HepG2 (cell line): ENCODE measurements around the gene CORO1C. TPM values are rescaled to one million over a fixed set of nuclear protein-coding genes. Genes with fewer than 3 reads are reported as not detected.
A peak's percentile ranks its signal among the peaks of the same experiment; 100 is the strongest.

Experiments
- BORCS8-MEF2B ChIP-seq: sonication (generic); formaldehyde crosslinking; IDR thresholded peaks from 2 replicates; pipeline ENCODE4 v1.8.0; 2022; ENCODE audit warnings: mild to moderate bottlenecking, missing genetic modification reagents
- CERS6 ChIP-seq: sonication (generic); formaldehyde crosslinking; IDR thresholded peaks from 2 replicates; pipeline ENCODE4 v1.5.0; 2020; ENCODE audit warnings: missing genetic modification reagents
- CREBL2 ChIP-seq: sonication (generic); formaldehyde crosslinking; IDR thresholded peaks from 2 replicates; pipeline ENCODE4 v1.8.1; 2023; ENCODE audit warnings: missing genetic modification reagents, mild to moderate bottlenecking, borderline replicate concordance
- GMEB2 ChIP-seq: IDR thresholded peaks from 2 replicates; pipeline ENCODE4 v1.6.1; 2016; ENCODE audit warnings: missing biosample characterization, missing genetic modification reagents, low read depth
- GPBP1L1 ChIP-seq: sonication (generic); formaldehyde crosslinking; IDR thresholded peaks from 2 replicates; pipeline ENCODE4 v1.5.0; 2020; ENCODE audit warnings: mild to moderate bottlenecking, missing genetic modification reagents
- IKZF4 ChIP-seq: sonication (generic); formaldehyde crosslinking; IDR thresholded peaks from 2 replicates; pipeline ENCODE4 v1.5.1; 2020; ENCODE audit warnings: borderline replicate concordance, mild to moderate bottlenecking, low read depth, missing genetic modification reagents; ENCODE audit errors: not compliant biosample characterization
- IKZF5 ChIP-seq: IDR thresholded peaks from 2 replicates; pipeline ENCODE4 v1.6.1; 2018; ENCODE audit warnings: missing genetic modification reagents, mild to moderate bottlenecking, missing compliant biosample characterization
- IRF2 ChIP-seq: IDR thresholded peaks from 2 replicates; pipeline ENCODE4 v1.6.1; 2018; ENCODE audit warnings: missing genetic modification reagents, missing compliant biosample characterization
- MAFK ChIP-seq, 2 experiments: IDR thresholded peaks in 1 of 2; conservative IDR thresholded peaks in 1 of 2; 2 replicates each; pipeline ENCODE4 v1.6.1; 2011; ENCODE audit warnings: improper control_type of control experiment in 2 of 2, low read length in 2 of 2
- MAX ChIP-seq: IDR thresholded peaks from 2 replicates; pipeline ENCODE4 v1.6.1; 2012; ENCODE audit warnings: inconsistent platforms
- MIXL1 ChIP-seq: IDR thresholded peaks from 2 replicates; pipeline ENCODE4 v1.6.1; 2016
- MXI1 ChIP-seq: IDR thresholded peaks from 3 replicates; pipeline ENCODE4 v1.6.1; 2012; ENCODE audit warnings: low read depth, low read length, inconsistent platforms, borderline replicate concordance
- SETDB1 ChIP-seq: sonication (generic); formaldehyde crosslinking; IDR thresholded peaks from 2 replicates; pipeline ENCODE4 v1.5.1; 2020; ENCODE audit warnings: missing genetic modification reagents, mild to moderate bottlenecking, borderline replicate concordance
- ZKSCAN1 ChIP-seq: fragments of 150-350 bp; IDR thresholded peaks from 2 replicates; pipeline ENCODE4 v1.6.1; 2014; ENCODE audit warnings: low read length
- ZNF337 ChIP-seq: sonication (generic); formaldehyde crosslinking; IDR thresholded peaks from 2 replicates; pipeline ENCODE4 v1.5.1; 2020; ENCODE audit warnings: missing genetic modification reagents, low read depth, mild to moderate bottlenecking, borderline replicate concordance
- ZNF362 ChIP-seq: sonication (generic); formaldehyde crosslinking; IDR thresholded peaks from 2 replicates; pipeline ENCODE4 v1.4.0; 2020; ENCODE audit warnings: missing genetic modification reagents, mild to moderate bottlenecking, borderline replicate concordance
- ZNF446 ChIP-seq: sonication (generic); formaldehyde crosslinking; IDR thresholded peaks from 2 replicates; pipeline ENCODE4 v1.5.0; 2020; ENCODE audit warnings: mild to moderate bottlenecking, missing genetic modification reagents
- ZNF616 ChIP-seq: sonication (generic); formaldehyde crosslinking; IDR thresholded peaks from 2 replicates; pipeline ENCODE4 v1.5.0; 2020; ENCODE audit warnings: low read depth, mild to moderate bottlenecking, missing genetic modification reagents
- ZNF737 ChIP-seq: sonication (generic); formaldehyde crosslinking; IDR thresholded peaks from 2 replicates; pipeline ENCODE4 v1.5.0; 2020; ENCODE audit warnings: missing genetic modification reagents, mild to moderate bottlenecking, borderline replicate concordance
- ZNF747 ChIP-seq: sonication (generic); formaldehyde crosslinking; IDR thresholded peaks from 2 replicates; pipeline ENCODE4 v1.8.1; 2023; ENCODE audit warnings: missing genetic modification reagents, mild to moderate bottlenecking, borderline replicate concordance
- ZNF891 ChIP-seq: sonication (generic); formaldehyde crosslinking; IDR thresholded peaks from 2 replicates; pipeline ENCODE4 v1.5.0; 2020; ENCODE audit warnings: mild to moderate bottlenecking, missing genetic modification reagents
- polyA plus RNA-seq, 8 experiments: library from polyadenylated mRNA; depleted of rRNA in 3 of 8; stranded (reverse) in 7 of 8; unstranded in 1 of 8; fragments of >200 nt; fragmentation: Illumina TruSeq in 4 of 8; extraction: Trizol in 4 of 8; gene quantifications; 2 replicates each; pipeline versions ENCODE4 v1.2.1 to v1.2.3, GENCODE V29; 2011 to 2016; ENCODE audit warnings: low read depth in 4 of 8, missing spikeins in 1 of 8, mixed read lengths in 1 of 8; ENCODE audit not compliant: insufficient read depth in 1 of 8
- total RNA-seq, 5 experiments: library from RNA; depleted of rRNA; stranded (reverse); fragments of >200 nt; fragmentation: Illumina TruSeq; extraction: Trizol; gene quantifications; 2 replicates each; pipeline ENCODE4 v1.2.3, GENCODE V29; 2016; ENCODE audit warnings: low read depth in 1 of 5

CORO1C gene
- total and polyA plus RNA-seq, 2 of the 13 experiments (the other 11 are each of a cell fraction or from before 2014, with no cell fraction given), result 73.7 to 131 TPM

GRCh38 chr12:108770269-108770829 lies 39.0 kb upstream of the CORO1C start (continued):
- TF ChIP-seq CREBL2 (CRISPR knock-in tag), result no peak
- TF ChIP-seq GPBP1L1 (CRISPR knock-in tag), result no peak
- TF ChIP-seq SETDB1 (CRISPR knock-in tag), result no peak
- no peak for TF ChIP-seq MAFK (conservative IDR thresholded peaks at IDR 0.05 in 1 of 2, IDR thresholded peaks at IDR 0.05 in 1 of 2; ENCODE audit: low read length in 2 of 2)
- no peak for TF ChIP-seq IRF2 (CRISPR knock-in tag)
- no peak for TF ChIP-seq MAX
- no peak for TF ChIP-seq ZNF337 (CRISPR knock-in tag)
- no peak for TF ChIP-seq IKZF5 (CRISPR knock-in tag)
- no peak for TF ChIP-seq IKZF4 (CRISPR knock-in tag)
- no peak for TF ChIP-seq ZNF362 (CRISPR knock-in tag)
- TF ChIP-seq GMEB2 (CRISPR knock-in tag), result no peak
- TF ChIP-seq ZNF737, result no peak
- peak; percentile 34; the same call in 1 of the 2 replicates for TF ChIP-seq ZNF891 (CRISPR knock-in tag)
- TF ChIP-seq ZKSCAN1, result peak; percentile 82
- TF ChIP-seq BORCS8-MEF2B, result no peak
- TF ChIP-seq MIXL1, result no peak
- TF ChIP-seq ZNF616 (CRISPR knock-in tag), result no peak
- TF ChIP-seq ZNF446, result no peak
- no peak for TF ChIP-seq MXI1
- TF ChIP-seq ZNF747 (CRISPR knock-in tag), result no peak
- TF ChIP-seq CERS6 (CRISPR knock-in tag), result no peak
